Mesenchymal stem cell (in vitro differentiated cells and primary cell): Measurements from ENCODE around the gene IRAK3. TPM values are rescaled to one million over a fixed set of nuclear protein-coding genes. Genes with fewer than 3 reads are reported as not detected.

Source experiments
- DNase-seq: peaks from one replicate; pipeline ENCODE4 v3.0.0-alpha.2; 2013
- H2AFZ ChIP-seq: one replicate; pipeline ENCODE4 v1.6.1; 2013; ENCODE audit warnings: low read depth, mild to moderate bottlenecking, control low read depth, inconsistent platforms, low read length, moderate library complexity
- H2AK5ac ChIP-seq: 2 replicates; pipeline ENCODE4 v1.6.1; 2013; ENCODE audit warnings: low read length, moderate library complexity, mild to moderate bottlenecking, inconsistent platforms; ENCODE audit not compliant: severe bottlenecking
- H2BK120ac ChIP-seq: one replicate; pipeline ENCODE4 v1.6.1; 2013; ENCODE audit warnings: low read depth, mild to moderate bottlenecking, inconsistent platforms, low read length, moderate library complexity
- H2BK12ac ChIP-seq, 2 experiments: one replicate each; pipeline ENCODE4 v1.6.1; 2013; ENCODE audit warnings: inconsistent platforms in 2 of 2, low read length in 2 of 2, mild to moderate bottlenecking in 2 of 2, moderate library complexity in 2 of 2, control low read depth in 1 of 2
- H2BK15ac ChIP-seq: one replicate; pipeline ENCODE4 v1.6.1; 2013; ENCODE audit warnings: mild to moderate bottlenecking, low read depth, inconsistent platforms; ENCODE audit not compliant: poor library complexity, severe bottlenecking
- H2BK5ac ChIP-seq: 2 replicates; pipeline ENCODE4 v1.6.1; 2013; ENCODE audit warnings: low read depth, mild to moderate bottlenecking, low read length, control low read depth, inconsistent platforms; ENCODE audit not compliant: poor library complexity, severe bottlenecking
- H3K14ac ChIP-seq, 2 experiments: one replicate each; pipeline ENCODE4 v1.6.1; 2013; ENCODE audit warnings: inconsistent platforms in 2 of 2, low read length in 2 of 2, control low read depth in 1 of 2, mild to moderate bottlenecking in 1 of 2, moderate library complexity in 1 of 2
- H3K18ac ChIP-seq, 2 experiments: one replicate each; pipeline ENCODE4 v1.6.1; 2013; ENCODE audit warnings: inconsistent platforms in 2 of 2, low read length in 2 of 2, control low read depth in 1 of 2, low read depth in 1 of 2, mild to moderate bottlenecking in 1 of 2
- H3K23ac ChIP-seq, 2 experiments: one replicate each; pipeline ENCODE4 v1.6.1; 2013; ENCODE audit warnings: inconsistent platforms in 2 of 2, low read length in 2 of 2, mild to moderate bottlenecking in 2 of 2, moderate library complexity in 2 of 2, control low read depth in 1 of 2
- H3K27ac ChIP-seq: 2 replicates; pipeline ENCODE4 v1.5.1; 2013; ENCODE audit warnings: mild to moderate bottlenecking, moderate library complexity, low read length, control low read depth, inconsistent platforms; ENCODE audit not compliant: poor library complexity, severe bottlenecking
- H3K27me3 ChIP-seq, 2 experiments: 2 replicates each; pipeline versions ENCODE4 v1.6.1 to v1.7.0; 2013; ENCODE audit warnings: low read length in 2 of 2, mild to moderate bottlenecking in 2 of 2, moderate library complexity in 2 of 2, control low read depth in 1 of 2, inconsistent platforms in 1 of 2; ENCODE audit not compliant: control insufficient read depth in 1 of 2, insufficient read depth in 1 of 2
- H3K36me3 ChIP-seq, 2 experiments: 2 replicates each; pipeline versions ENCODE4 v1.6.1 to v1.7.0; 2013; ENCODE audit warnings: low read length in 2 of 2, control low read depth in 1 of 2, inconsistent platforms in 1 of 2, low read depth in 1 of 2, mild to moderate bottlenecking in 1 of 2; ENCODE audit not compliant: insufficient read depth in 2 of 2, control insufficient read depth in 1 of 2
- H3K4ac ChIP-seq, 2 experiments: one replicate each; pipeline ENCODE4 v1.6.1; 2013; ENCODE audit warnings: inconsistent platforms in 2 of 2, low read length in 2 of 2, mild to moderate bottlenecking in 2 of 2, moderate library complexity in 2 of 2, control low read depth in 1 of 2, low read depth in 1 of 2
- H3K4me1 ChIP-seq: 2 replicates; pipeline ENCODE4 v1.6.1; 2013; ENCODE audit warnings: low read depth, low read length, control low read depth; ENCODE audit not compliant: control insufficient read depth, insufficient read depth
- H3K4me2 ChIP-seq: 2 replicates; pipeline ENCODE4 v1.6.1; 2013; ENCODE audit warnings: low read length, mild to moderate bottlenecking, inconsistent platforms; ENCODE audit not compliant: poor library complexity, severe bottlenecking
- H3K4me3 ChIP-seq, 2 experiments: 2 replicates each; pipeline versions ENCODE4 v1.5.1 to v1.7.0; 2013; ENCODE audit warnings: low read length in 2 of 2, mild to moderate bottlenecking in 2 of 2, control low read depth in 1 of 2, low read depth in 1 of 2; ENCODE audit not compliant: insufficient read depth in 1 of 2
- H3K79me1 ChIP-seq: replicated peaks from 2 replicates; pipeline ENCODE4 v1.6.1; 2013; ENCODE audit warnings: mild to moderate bottlenecking, control low read depth, low read length, inconsistent platforms; ENCODE audit not compliant: poor library complexity, severe bottlenecking
- H3K9ac ChIP-seq: 2 replicates; pipeline ENCODE4 v1.7.0; 2013; ENCODE audit warnings: mild to moderate bottlenecking, low read length, moderate library complexity
- H3K9me3 ChIP-seq: 2 replicates; pipeline ENCODE4 v1.7.0; 2013; ENCODE audit warnings: mild to moderate bottlenecking, low read length; ENCODE audit not compliant: control insufficient read depth
- H4K8ac ChIP-seq: one replicate; pipeline ENCODE4 v1.6.1; 2013; ENCODE audit warnings: inconsistent platforms, mild to moderate bottlenecking, low read length, moderate library complexity
- H4K91ac ChIP-seq: one replicate; pipeline ENCODE4 v1.6.1; 2013; ENCODE audit warnings: mild to moderate bottlenecking, low read length, inconsistent platforms
- WGBS: methylation state at CpG from one replicate; pipeline ENCODE4 v1.1.7; 2013; ENCODE audit warnings: mixed read lengths; 5-methylcytosine and 5-hydroxymethylcytosine counted together
- polyA plus RNA-seq, 2 experiments: library from polyadenylated mRNA; stranded (reverse); fragments of 200-250 nt; gene quantifications; one replicate each; pipeline ENCODE4 v1.2.3, GENCODE V29; 2013

IRAK3 gene
- polyA plus RNA-seq (2013, experiment 1 of 2): 0.58 TPM
- polyA plus RNA-seq (2013, experiment 2 of 2): 0.92 TPM

GRCh38 chr12:66188584-66189485 lies at the start of gene IRAK3:
Gene IRAK3 (plus strand): TSS chr12:66189214. CDS start chr12:66189300, 86 bp downstream.
- H3K4me2 ChIP-seq: peak within 1 kb of the TSS; percentile 55
- H2AFZ ChIP-seq: peak within 1 kb of the TSS; percentile 68
- peak within 1 kb of the TSS; percentile 83 for H4K8ac ChIP-seq
- H3K27ac ChIP-seq: no peak within 1 kb of the TSS
- peak within 1 kb of the TSS; percentile 46 to 84 for H3K4me3 ChIP-seq
- peak within 1 kb of the TSS; percentile 84 for H4K91ac ChIP-seq
- H2BK12ac ChIP-seq: peak within 1 kb of the TSS; percentile 54 to 97
- peaks cover 9% of the 10 kb centered on the region for H3K4me1 ChIP-seq
- H3K23ac ChIP-seq: peak within 1 kb of the TSS in 1 of 2 experiments; percentile 20
- no peaks in the 10 kb centered on the region for H3K9me3 ChIP-seq
- no peak within 1 kb of the TSS for H2AK5ac ChIP-seq
- H3K79me1 ChIP-seq: no peaks in the 10 kb centered on the region
- peak within 1 kb of the TSS in 1 of 2 experiments; percentile 55 for H3K14ac ChIP-seq
- peak within 1 kb of the TSS; percentile 92 for H3K9ac ChIP-seq
- H3K4ac ChIP-seq: peak within 1 kb of the TSS in 1 of 2 experiments; percentile 14
- peak within 1 kb of the TSS; percentile 96 for H2BK15ac ChIP-seq
- H3K36me3 ChIP-seq: no peaks in the 10 kb centered on the region
- H3K27me3 ChIP-seq: peaks cover 0 to 44% of the 10 kb centered on the region in 2 experiments
- H2BK5ac ChIP-seq: no peak within 1 kb of the TSS
- H2BK120ac ChIP-seq: no peak within 1 kb of the TSS
- H3K18ac ChIP-seq: peak within 1 kb of the TSS; percentile 65 to 85
- WGBS: 23% methylated on average over 71 of the region's 82 CpGs
- peak; percentile 66 for DNase-seq

- Histone ChIP-seq H3K27ac (no peak overlapping the region), H3K27me3 (no peaks in the 10 kb centered on the region), H3K14ac (no peak overlapping the region), H2AK5ac (no peak overlapping the region), H2AFZ (no peak overlapping the region), H2BK12ac (no peak overlapping the region), H4K91ac (no peak overlapping the region), H3K23ac (no peak overlapping the region), H3K9ac (no peak overlapping the region), H3K36me3 (peaks cover 0 to 81% of the 10 kb centered on the region in 2 experiments), H3K79me1 (peaks cover 5% of the 10 kb centered on the region), H3K4me3 (peak overlapping the region in 1 of 2 experiments; percentile 48), H3K4me2 (no peak overlapping the region), H3K9me3 (peaks cover 60% of the 10 kb centered on the region), H2BK120ac (no peak overlapping the region), H2BK5ac (no peak overlapping the region), H3K4me1 (no peaks in the 10 kb centered on the region), H3K18ac (no peak overlapping the region), H4K8ac (no peak overlapping the region), H3K4ac (no peak overlapping the region), H2BK15ac (no peak overlapping the region)
- no peak for DNase-seq
- 93% methylated on average over 2 of the region's 2 CpGs for WGBS
Measured at GRCh38 chr12:66139328-66139727, 49.7 kb upstream of the IRAK3 start.

- no peak overlapping the region for H3K4me2 ChIP-seq
- H3K4me3 ChIP-seq: peak overlapping the region in 1 of 2 experiments; percentile 48
- no peak overlapping the region for H4K91ac ChIP-seq
- DNase-seq: peak; percentile 24
- H3K18ac ChIP-seq: no peak overlapping the region
- no peak overlapping the region for H2BK12ac ChIP-seq
- no peak overlapping the region for H2BK5ac ChIP-seq
- peaks cover 60% of the 10 kb centered on the region for H3K9me3 ChIP-seq
- H2BK15ac ChIP-seq: no peak overlapping the region
- H3K14ac ChIP-seq: no peak overlapping the region
- no peak overlapping the region for H3K27ac ChIP-seq
- peaks cover 5% of the 10 kb centered on the region for H3K79me1 ChIP-seq
- peaks cover 0 to 93% of the 10 kb centered on the region in 2 experiments for H3K36me3 ChIP-seq
- H3K4me1 ChIP-seq: no peaks in the 10 kb centered on the region
- H2BK120ac ChIP-seq: no peak overlapping the region
- H2AK5ac ChIP-seq: no peak overlapping the region
- no peaks in the 10 kb centered on the region for H3K27me3 ChIP-seq
- H3K4ac ChIP-seq: no peak overlapping the region
- H4K8ac ChIP-seq: no peak overlapping the region
- no peak overlapping the region for H3K23ac ChIP-seq
- H2AFZ ChIP-seq: no peak overlapping the region
- no peak overlapping the region for H3K9ac ChIP-seq
Measured at GRCh38 chr12:66140731-66141130, 48.3 kb upstream of the IRAK3 start.

- H4K8ac ChIP-seq: no peak overlapping the region
- no peak overlapping the region for H3K4ac ChIP-seq
- WGBS: no CpG with 5 or more reads among the region's 2 CpGs
- H2BK15ac ChIP-seq: no peak overlapping the region
- no peak overlapping the region for H3K18ac ChIP-seq
- no peak for DNase-seq
- H3K14ac ChIP-seq: no peak overlapping the region
- peaks cover 0 to 95% of the 10 kb centered on the region in 2 experiments for H3K36me3 ChIP-seq
- H2BK5ac ChIP-seq: no peak overlapping the region
- H2AFZ ChIP-seq: no peak overlapping the region
- H3K4me1 ChIP-seq: no peaks in the 10 kb centered on the region
- H3K23ac ChIP-seq: no peak overlapping the region
- no peak overlapping the region for H4K91ac ChIP-seq
- peaks cover 6% of the 10 kb centered on the region for H3K79me1 ChIP-seq
- no peak overlapping the region for H2BK120ac ChIP-seq
- peak overlapping the region in 1 of 2 experiments; percentile 25 for H3K4me3 ChIP-seq
- H3K9me3 ChIP-seq: peaks cover 60% of the 10 kb centered on the region
- H3K9ac ChIP-seq: no peak overlapping the region
- no peaks in the 10 kb centered on the region for H3K27me3 ChIP-seq
- H2BK12ac ChIP-seq: no peak overlapping the region
- no peak overlapping the region for H2AK5ac ChIP-seq
- H3K27ac ChIP-seq: no peak overlapping the region
- no peak overlapping the region for H3K4me2 ChIP-seq
Measured at GRCh38 chr12:66141299-66141698, 47.7 kb upstream of the IRAK3 start.
